Mesenchymal stem cell (in vitro differentiated cells and primary cell): ENCODE results near the gene XRRA1.

Experiments
- DNase-seq: peaks from one replicate; pipeline ENCODE4 v3.0.0-alpha.2; 2013
- H2AFZ ChIP-seq: one replicate; pipeline ENCODE4 v1.6.1; 2013; ENCODE audit warnings: low read depth, mild to moderate bottlenecking, control low read depth, inconsistent platforms, low read length, moderate library complexity
- H2AK5ac ChIP-seq: 2 replicates; pipeline ENCODE4 v1.6.1; 2013; ENCODE audit warnings: low read length, moderate library complexity, mild to moderate bottlenecking, inconsistent platforms; ENCODE audit not compliant: severe bottlenecking
- H2BK120ac ChIP-seq: one replicate; pipeline ENCODE4 v1.6.1; 2013; ENCODE audit warnings: low read depth, mild to moderate bottlenecking, inconsistent platforms, low read length, moderate library complexity
- H2BK12ac ChIP-seq, 2 experiments: one replicate each; pipeline ENCODE4 v1.6.1; 2013; ENCODE audit warnings: inconsistent platforms in 2 of 2, low read length in 2 of 2, mild to moderate bottlenecking in 2 of 2, moderate library complexity in 2 of 2, control low read depth in 1 of 2
- H2BK15ac ChIP-seq: one replicate; pipeline ENCODE4 v1.6.1; 2013; ENCODE audit warnings: mild to moderate bottlenecking, low read depth, inconsistent platforms; ENCODE audit not compliant: poor library complexity, severe bottlenecking
- H2BK5ac ChIP-seq: 2 replicates; pipeline ENCODE4 v1.6.1; 2013; ENCODE audit warnings: low read depth, mild to moderate bottlenecking, low read length, control low read depth, inconsistent platforms; ENCODE audit not compliant: poor library complexity, severe bottlenecking
- H3K14ac ChIP-seq, 2 experiments: one replicate each; pipeline ENCODE4 v1.6.1; 2013; ENCODE audit warnings: inconsistent platforms in 2 of 2, low read length in 2 of 2, control low read depth in 1 of 2, mild to moderate bottlenecking in 1 of 2, moderate library complexity in 1 of 2
- H3K18ac ChIP-seq, 2 experiments: one replicate each; pipeline ENCODE4 v1.6.1; 2013; ENCODE audit warnings: inconsistent platforms in 2 of 2, low read length in 2 of 2, control low read depth in 1 of 2, low read depth in 1 of 2, mild to moderate bottlenecking in 1 of 2
- H3K23ac ChIP-seq, 2 experiments: one replicate each; pipeline ENCODE4 v1.6.1; 2013; ENCODE audit warnings: inconsistent platforms in 2 of 2, low read length in 2 of 2, mild to moderate bottlenecking in 2 of 2, moderate library complexity in 2 of 2, control low read depth in 1 of 2
- H3K27ac ChIP-seq: 2 replicates; pipeline ENCODE4 v1.5.1; 2013; ENCODE audit warnings: mild to moderate bottlenecking, moderate library complexity, low read length, control low read depth, inconsistent platforms; ENCODE audit not compliant: poor library complexity, severe bottlenecking
- H3K27me3 ChIP-seq, 2 experiments: 2 replicates each; pipeline versions ENCODE4 v1.6.1 to v1.7.0; 2013; ENCODE audit warnings: low read length in 2 of 2, mild to moderate bottlenecking in 2 of 2, moderate library complexity in 2 of 2, control low read depth in 1 of 2, inconsistent platforms in 1 of 2; ENCODE audit not compliant: control insufficient read depth in 1 of 2, insufficient read depth in 1 of 2
- H3K36me3 ChIP-seq, 2 experiments: 2 replicates each; pipeline versions ENCODE4 v1.6.1 to v1.7.0; 2013; ENCODE audit warnings: low read length in 2 of 2, control low read depth in 1 of 2, inconsistent platforms in 1 of 2, low read depth in 1 of 2, mild to moderate bottlenecking in 1 of 2; ENCODE audit not compliant: insufficient read depth in 2 of 2, control insufficient read depth in 1 of 2
- H3K4ac ChIP-seq, 2 experiments: one replicate each; pipeline ENCODE4 v1.6.1; 2013; ENCODE audit warnings: inconsistent platforms in 2 of 2, low read length in 2 of 2, mild to moderate bottlenecking in 2 of 2, moderate library complexity in 2 of 2, control low read depth in 1 of 2, low read depth in 1 of 2
- H3K4me1 ChIP-seq: 2 replicates; pipeline ENCODE4 v1.6.1; 2013; ENCODE audit warnings: low read depth, low read length, control low read depth; ENCODE audit not compliant: control insufficient read depth, insufficient read depth
- H3K4me2 ChIP-seq: 2 replicates; pipeline ENCODE4 v1.6.1; 2013; ENCODE audit warnings: low read length, mild to moderate bottlenecking, inconsistent platforms; ENCODE audit not compliant: poor library complexity, severe bottlenecking
- H3K4me3 ChIP-seq, 2 experiments: 2 replicates each; pipeline versions ENCODE4 v1.5.1 to v1.7.0; 2013; ENCODE audit warnings: low read length in 2 of 2, mild to moderate bottlenecking in 2 of 2, control low read depth in 1 of 2, low read depth in 1 of 2; ENCODE audit not compliant: insufficient read depth in 1 of 2
- H3K79me1 ChIP-seq: replicated peaks from 2 replicates; pipeline ENCODE4 v1.6.1; 2013; ENCODE audit warnings: mild to moderate bottlenecking, control low read depth, low read length, inconsistent platforms; ENCODE audit not compliant: poor library complexity, severe bottlenecking
- H3K9ac ChIP-seq: 2 replicates; pipeline ENCODE4 v1.7.0; 2013; ENCODE audit warnings: mild to moderate bottlenecking, low read length, moderate library complexity
- H3K9me3 ChIP-seq: 2 replicates; pipeline ENCODE4 v1.7.0; 2013; ENCODE audit warnings: mild to moderate bottlenecking, low read length; ENCODE audit not compliant: control insufficient read depth
- H4K8ac ChIP-seq: one replicate; pipeline ENCODE4 v1.6.1; 2013; ENCODE audit warnings: inconsistent platforms, mild to moderate bottlenecking, low read length, moderate library complexity
- H4K91ac ChIP-seq: one replicate; pipeline ENCODE4 v1.6.1; 2013; ENCODE audit warnings: mild to moderate bottlenecking, low read length, inconsistent platforms
- WGBS: methylation state at CpG from one replicate; pipeline ENCODE4 v1.1.7; 2013; ENCODE audit warnings: mixed read lengths; 5-methylcytosine and 5-hydroxymethylcytosine counted together

Gene XRRA1

DNA sequence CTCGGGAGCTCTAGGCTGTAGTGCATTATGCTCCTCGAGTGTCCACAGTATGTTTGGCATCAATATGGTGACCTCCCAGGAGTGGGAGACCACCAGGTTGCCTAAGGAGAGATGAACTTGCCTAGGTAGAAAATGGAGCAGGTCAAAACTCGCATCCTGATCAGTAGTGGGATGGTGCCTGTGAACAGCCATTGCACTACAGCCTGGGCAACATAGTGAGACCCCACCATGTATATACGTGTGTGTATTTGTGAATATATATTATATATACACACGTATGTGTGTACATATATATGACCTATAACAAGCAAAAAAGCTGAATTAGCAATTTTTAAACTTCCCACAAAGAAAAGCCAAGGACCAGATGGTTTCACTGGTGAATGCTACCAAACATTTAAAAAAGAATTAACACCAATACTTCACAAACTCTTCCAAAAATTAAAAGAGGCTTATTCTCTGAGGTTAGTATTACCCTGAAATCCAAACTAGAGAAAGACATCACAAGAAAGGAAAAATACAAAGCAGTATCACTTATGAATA, 102.8 kb downstream of the XRRA1 start:
- H2AFZ ChIP-seq = no peak overlapping the region
- H3K18ac ChIP-seq = no peak overlapping the region
- no peaks in the 10 kb centered on the region for H3K9me3 ChIP-seq
- no peak overlapping the region for H2BK12ac ChIP-seq
- no peak overlapping the region for H2BK5ac ChIP-seq
- H3K79me1 ChIP-seq = peaks cover 3% of the 10 kb centered on the region
- no peak overlapping the region for H3K9ac ChIP-seq
- 95% methylated on average over 4 of the region's 5 CpGs for WGBS
- no peak overlapping the region for H3K4me3 ChIP-seq
- no peak overlapping the region for H4K8ac ChIP-seq
- H3K27me3 ChIP-seq = no peaks in the 10 kb centered on the region
- H3K27ac ChIP-seq = no peak overlapping the region
- no peak overlapping the region for H4K91ac ChIP-seq
- H3K23ac ChIP-seq = no peak overlapping the region
- H3K4ac ChIP-seq = no peak overlapping the region
- peaks cover 8% of the 10 kb centered on the region for H3K4me1 ChIP-seq
- no peak overlapping the region for H2BK15ac ChIP-seq
- H3K4me2 ChIP-seq = no peak overlapping the region
- no peak for DNase-seq
- H2BK120ac ChIP-seq = no peak overlapping the region
- no peak overlapping the region for H3K14ac ChIP-seq
- H2AK5ac ChIP-seq = no peak overlapping the region
- H3K36me3 ChIP-seq = peaks cover 37 to 61% of the 10 kb centered on the region in 2 experiments

- Histone ChIP-seq H3K79me1 (peaks cover 3% of the 10 kb centered on the region), H2BK15ac (no peak overlapping the region), H3K9me3 (no peaks in the 10 kb centered on the region), H3K4me3 (no peak overlapping the region), H2AK5ac (no peak overlapping the region), H3K14ac (no peak overlapping the region), H3K18ac (no peak overlapping the region), H2BK120ac (no peak overlapping the region), H3K9ac (no peak overlapping the region), H2BK5ac (no peak overlapping the region), H3K4me2 (no peak overlapping the region), H3K4me1 (peaks cover 5% of the 10 kb centered on the region), H2AFZ (no peak overlapping the region), H3K23ac (no peak overlapping the region), H3K27me3 (no peaks in the 10 kb centered on the region), H4K91ac (no peak overlapping the region), H3K36me3 (peaks cover 37 to 64% of the 10 kb centered on the region in 2 experiments), H2BK12ac (no peak overlapping the region), H3K4ac (no peak overlapping the region), H4K8ac (no peak overlapping the region), H3K27ac (no peak overlapping the region)
- DNase-seq = no peak
- 96% methylated on average over 3 of the region's 4 CpGs for WGBS
Observed at GRCh38 chr11:74844865-74845264, 104.0 kb downstream of the XRRA1 start.

GRCh38 chr11:74844072-74844471, 104.8 kb downstream of the XRRA1 start:
- H4K91ac ChIP-seq = no peak overlapping the region
- H3K4me1 ChIP-seq = no peaks in the 10 kb centered on the region
- no peak overlapping the region for H2AFZ ChIP-seq
- H3K9me3 ChIP-seq = no peaks in the 10 kb centered on the region
- peaks cover 3% of the 10 kb centered on the region for H3K79me1 ChIP-seq
- no peak for DNase-seq
- H2AK5ac ChIP-seq = no peak overlapping the region
- no peak overlapping the region for H2BK120ac ChIP-seq
- no peak overlapping the region for H3K9ac ChIP-seq
- no peak overlapping the region for H2BK12ac ChIP-seq
- H2BK5ac ChIP-seq = no peak overlapping the region
- H4K8ac ChIP-seq = no peak overlapping the region
- H3K36me3 ChIP-seq = peaks cover 37 to 69% of the 10 kb centered on the region in 2 experiments
- whole genome bisulfite sequencing = 100% methylated on average over 3 of the region's 3 CpGs
- H3K4ac ChIP-seq = no peak overlapping the region
- H3K4me3 ChIP-seq = no peak overlapping the region
- no peak overlapping the region for H3K4me2 ChIP-seq
- no peaks in the 10 kb centered on the region for H3K27me3 ChIP-seq
- H3K14ac ChIP-seq = no peak overlapping the region
- H3K23ac ChIP-seq = no peak overlapping the region
- no peak overlapping the region for H2BK15ac ChIP-seq
- H3K27ac ChIP-seq = no peak overlapping the region
- no peak overlapping the region for H3K18ac ChIP-seq

DNA sequence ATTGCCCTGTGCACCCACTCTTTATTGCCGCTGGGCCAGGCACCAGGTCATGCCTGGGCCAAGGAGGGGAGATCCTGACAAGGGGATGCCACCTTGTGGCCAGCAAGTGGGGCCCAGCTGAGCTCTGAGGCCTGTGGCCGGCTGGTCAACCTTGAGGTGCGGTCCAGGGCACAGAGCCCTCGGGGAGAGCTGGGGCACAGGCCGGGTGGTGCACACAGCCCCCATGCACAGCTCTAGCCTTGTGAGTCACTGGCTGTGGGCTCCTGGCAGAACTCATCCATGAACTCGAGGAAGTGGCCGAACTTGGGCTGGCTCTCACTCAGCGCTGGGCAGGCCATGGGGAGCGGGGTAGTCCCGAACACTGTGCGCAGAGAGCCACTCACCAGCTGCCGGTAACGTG, 105.9 kb downstream of the XRRA1 start:
- peaks cover 34 to 76% of the 10 kb centered on the region in 2 experiments for H3K36me3 ChIP-seq
- H3K9ac ChIP-seq = no peak overlapping the region
- no peak overlapping the region for H3K4me2 ChIP-seq
- H4K91ac ChIP-seq = no peak overlapping the region
- no peak overlapping the region for H2BK5ac ChIP-seq
- H2BK15ac ChIP-seq = no peak overlapping the region
- no peaks in the 10 kb centered on the region for H3K4me1 ChIP-seq
- H4K8ac ChIP-seq = no peak overlapping the region
- no peak overlapping the region for H3K14ac ChIP-seq
- WGBS = 95% methylated on average over 13 of the region's 13 CpGs
- no peaks in the 10 kb centered on the region for H3K9me3 ChIP-seq
- H2BK12ac ChIP-seq = no peak overlapping the region
- H3K27me3 ChIP-seq = no peaks in the 10 kb centered on the region
- H3K4me3 ChIP-seq = no peak overlapping the region
- H3K79me1 ChIP-seq = peaks cover 7% of the 10 kb centered on the region
- H3K18ac ChIP-seq = no peak overlapping the region
- no peak overlapping the region for H2BK120ac ChIP-seq
- H2AFZ ChIP-seq = no peak overlapping the region
- no peak for DNase-seq
- H3K23ac ChIP-seq = no peak overlapping the region
- no peak overlapping the region for H3K4ac ChIP-seq
- no peak overlapping the region for H3K27ac ChIP-seq
- no peak overlapping the region for H2AK5ac ChIP-seq
